Testis (tissue), 3 donors: ENCODE data around the gene BANK1. TPM values are rescaled to one million over a fixed set of nuclear protein-coding genes. Genes with fewer than 3 reads are reported as not detected.

ENCODE experiments used
- DNase-seq: peaks from one replicate; pipeline ENCODE4 v3.0.0-alpha.2; 2019
- H3K27ac ChIP-seq, 2 donors: fragments of 200-600 bp; sonication (generic); one replicate each; pipeline ENCODE4 v1.5.1; 2019
- H3K27me3 ChIP-seq: fragments of 200-600 bp; sonication (generic); one replicate; pipeline ENCODE4 v1.5.1; 2019
- H3K36me3 ChIP-seq: fragments of 200-600 bp; sonication (generic); one replicate; pipeline ENCODE4 v1.5.1; 2017; ENCODE audit warnings: low read depth; ENCODE audit errors: missing control alignments
- H3K4me1 ChIP-seq: fragments of 200-600 bp; sonication (generic); one replicate; pipeline ENCODE4 v1.5.1; 2019
- H3K4me3 ChIP-seq, 2 donors: fragments of 200-600 bp; sonication (generic); one replicate each; pipeline ENCODE4 v1.5.1; 2017 to 2019
- H3K9me3 ChIP-seq: fragments of 200-600 bp; sonication (generic); one replicate; pipeline ENCODE4 v1.5.1; 2017
- CTCF ChIP-seq, 3 experiments: fragments of 450-650 bp in 2 of 3; fragments of 200-600 bp in 1 of 3; sonication (generic) in 1 of 3; IDR thresholded peaks; one replicate each; pipeline ENCODE4 v1.5.1; 2016 to 2019; ENCODE audit warnings: antibody characterized with exemption in 3 of 3, mild to moderate bottlenecking in 2 of 3, moderate library complexity in 1 of 3
- POLR2A ChIP-seq: fragments of 450-650 bp; IDR thresholded peaks from one replicate; pipeline ENCODE4 v1.6.1; 2017; ENCODE audit warnings: antibody characterized with exemption, mild to moderate bottlenecking, moderate library complexity
- WGBS, 2 donors: methylation state at CpG; one replicate each; pipeline ENCODE4 v1.1.5; 2018; 5-methylcytosine and 5-hydroxymethylcytosine counted together
- intact Hi-C: fragments of 100-400 bp; cut with DNase I; formaldehyde crosslinking; loops from one replicate; pipeline ENCODE4 v1.15.1; 2023; ENCODE audit warnings: low total_unique reads
- polyA plus RNA-seq: library from polyadenylated mRNA; stranded (reverse); fragments of 350-450 nt; fragmentation: Illumina TruSeq; extraction: RNeasy Lipid Tissue Mini Kit (QIAGEN cat#74804); gene quantifications from one replicate; pipeline ENCODE4 v1.2.3, GENCODE V29; 2014; ENCODE audit warnings: low read depth, low replicate concordance; ENCODE audit not compliant: insufficient read depth
- total RNA-seq, 2 donors: library from RNA; depleted of rRNA; stranded (reverse); fragments of >200 nt; gene quantifications; one replicate each; pipeline ENCODE4 v1.2.3, GENCODE V29; 2016

Gene BANK1
- total and polyA plus RNA-seq, 3 donors from 2014 or later, result 5.2 to 10.4 (median 10.0) TPM

GRCh38 chr4:102007959-102008425 lies 217.5 kb downstream of the BANK1 start:
- TF ChIP-seq CTCF (IDR thresholded peaks at IDR 0.05), result no peak
- no peak for TF ChIP-seq POLR2A
- H3K27ac ChIP-seq, result no peak overlapping the region
- no peak for DNase-seq
- H3K9me3 ChIP-seq, result no peaks in the 10 kb centered on the region
- no peaks in the 10 kb centered on the region for H3K36me3 ChIP-seq
- intact Hi-C loops, result no loop called here
- no peaks in the 10 kb centered on the region for H3K4me1 ChIP-seq
- H3K27me3 ChIP-seq, result no peaks in the 10 kb centered on the region
- no peak overlapping the region for H3K4me3 ChIP-seq
- WGBS, 2 donors, result 82 to 89% methylated on average over 2 of the region's 2 CpGs

GRCh38 chr4:102008711-102009110 lies 218.2 kb downstream of the BANK1 start:
- TF ChIP-seq POLR2A, result no peak
- no peak for TF ChIP-seq CTCF (IDR thresholded peaks at IDR 0.05)
- no peak for DNase-seq
- intact Hi-C loops, result no loop called here
- Histone ChIP-seq H3K36me3 (no peaks in the 10 kb centered on the region), H3K4me1 (no peaks in the 10 kb centered on the region), H3K27ac (no peak overlapping the region), H3K27me3 (no peaks in the 10 kb centered on the region), H3K4me3 (no peak overlapping the region), H3K9me3 (no peaks in the 10 kb centered on the region)
- WGBS, 2 donors, result 67 to 69% methylated on average over 3 of the region's 3 CpGs

- TF ChIP-seq CTCF (IDR thresholded peaks at IDR 0.05), result no peak
- TF ChIP-seq POLR2A, result no peak
- intact Hi-C loops, result no loop called here
Measured at GRCh38 chr4:102022343-102022742, 231.8 kb downstream of the BANK1 start.

GRCh38 chr4:102027961-102028360 lies 237.4 kb downstream of the BANK1 start:
- intact Hi-C loops, result no loop called here
- no peaks in the 10 kb centered on the region for H3K27me3 ChIP-seq
- no peak overlapping the region for H3K27ac ChIP-seq
- no peaks in the 10 kb centered on the region for H3K4me1 ChIP-seq
- 88 to 93% methylated on average over 4 of the region's 4 CpGs for WGBS, 2 donors
- no peak overlapping the region for H3K4me3 ChIP-seq
- DNase-seq, result no peak
- TF ChIP-seq CTCF (IDR thresholded peaks at IDR 0.05) (no peak), POLR2A (no peak)
- no peaks in the 10 kb centered on the region for H3K36me3 ChIP-seq
- no peaks in the 10 kb centered on the region for H3K9me3 ChIP-seq

More at GRCh38 chr4:102022343-102022742, 231.8 kb downstream of the BANK1 start:
- Histone ChIP-seq H3K36me3 (no peaks in the 10 kb centered on the region), H3K4me1 (no peaks in the 10 kb centered on the region), H3K27me3 (no peaks in the 10 kb centered on the region), H3K27ac (no peak overlapping the region), H3K9me3 (no peaks in the 10 kb centered on the region), H3K4me3 (no peak overlapping the region)
- 88 to 94% methylated on average over 2 of the region's 2 CpGs for WGBS, 2 donors
- no peak for DNase-seq

- TF ChIP-seq CTCF (IDR thresholded peaks at IDR 0.05) (no peak), POLR2A (no peak)
- intact Hi-C loops, result no loop called here
- no peaks in the 10 kb centered on the region for H3K36me3 ChIP-seq
- no peaks in the 10 kb centered on the region for H3K4me1 ChIP-seq
- H3K9me3 ChIP-seq, result no peaks in the 10 kb centered on the region
- 81 to 92% methylated on average over 2 of the region's 2 CpGs for WGBS, 2 donors
- no peak overlapping the region for H3K4me3 ChIP-seq
- no peaks in the 10 kb centered on the region for H3K27me3 ChIP-seq
- DNase-seq, result no peak
- no peak overlapping the region for H3K27ac ChIP-seq
Measured at GRCh38 chr4:102031406-102031805, 240.9 kb downstream of the BANK1 start.
